8988T (cell line): ENCODE results near the gene LRRC74A.

Experiments used
- DNase-seq: peaks from one replicate; pipeline ENCODE4 v3.0.0; 2011

Gene LRRC74A

DNA sequence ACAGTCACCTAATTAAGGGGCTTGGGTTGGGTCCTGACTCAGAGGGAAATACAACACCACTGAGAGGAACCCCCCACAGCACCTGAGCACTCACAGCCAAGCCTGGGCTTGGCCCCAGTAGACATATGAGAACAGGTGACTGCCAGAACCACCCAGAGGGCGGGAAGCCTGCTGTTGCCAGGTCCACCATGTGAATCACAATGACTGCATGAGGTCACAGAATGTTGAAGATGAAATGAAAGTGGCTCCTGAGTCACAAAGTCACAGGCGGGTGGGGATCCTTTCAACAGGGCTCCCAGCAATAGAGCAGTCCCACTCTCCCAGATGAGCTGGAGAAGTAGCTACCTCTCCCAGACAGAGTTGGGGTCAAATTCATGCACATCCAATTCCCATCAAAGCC, at the start of gene LRRC74A:
TSS of gene LRRC74A (plus strand) at position 287 of the 400 bp plus-strand sequence. CDS start 290 bp downstream, outside the sequence.
- no peak for DNase-seq

DNA sequence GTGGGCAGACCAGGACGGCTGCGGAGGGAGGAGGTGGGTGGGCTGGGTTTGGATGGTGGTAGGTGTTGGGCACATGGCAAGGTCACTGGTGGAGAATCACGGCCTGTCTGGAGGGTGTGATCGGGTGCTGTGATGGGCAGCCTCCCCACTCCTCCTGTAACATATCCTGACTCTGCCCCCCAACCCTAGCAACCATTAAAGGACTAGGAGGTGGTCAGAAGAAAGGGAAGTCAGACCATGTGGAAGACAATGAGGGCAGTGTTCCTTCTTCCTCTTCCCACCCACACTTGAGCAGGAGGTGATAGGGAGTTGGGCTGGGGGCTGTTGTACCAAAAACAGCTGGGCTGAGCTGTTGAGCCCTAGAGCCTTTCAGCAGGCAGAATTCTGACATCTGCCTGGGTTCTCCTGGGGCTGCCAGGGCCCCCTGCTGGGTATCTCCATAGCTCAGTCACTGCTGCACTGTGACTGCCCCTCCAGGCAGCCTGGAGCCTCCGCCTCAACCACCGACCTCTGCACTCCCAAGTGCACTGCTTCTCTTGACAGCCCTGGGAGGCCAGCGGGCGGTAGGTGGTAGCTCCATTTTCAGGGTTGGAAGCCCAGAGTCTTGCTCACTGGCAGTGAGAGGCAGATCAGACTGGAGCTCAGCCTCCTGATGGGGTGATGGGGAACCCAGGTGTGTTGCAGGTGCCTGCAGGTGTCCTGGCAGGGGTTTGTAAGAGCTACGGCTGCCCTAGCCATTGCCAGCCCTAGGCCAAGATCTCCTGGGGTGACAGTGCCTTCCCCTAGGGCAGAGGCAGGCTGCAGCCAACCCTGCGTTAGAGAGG, 49.6 kb upstream of the LRRC74A start:
- DNase-seq, result no peak

DNA sequence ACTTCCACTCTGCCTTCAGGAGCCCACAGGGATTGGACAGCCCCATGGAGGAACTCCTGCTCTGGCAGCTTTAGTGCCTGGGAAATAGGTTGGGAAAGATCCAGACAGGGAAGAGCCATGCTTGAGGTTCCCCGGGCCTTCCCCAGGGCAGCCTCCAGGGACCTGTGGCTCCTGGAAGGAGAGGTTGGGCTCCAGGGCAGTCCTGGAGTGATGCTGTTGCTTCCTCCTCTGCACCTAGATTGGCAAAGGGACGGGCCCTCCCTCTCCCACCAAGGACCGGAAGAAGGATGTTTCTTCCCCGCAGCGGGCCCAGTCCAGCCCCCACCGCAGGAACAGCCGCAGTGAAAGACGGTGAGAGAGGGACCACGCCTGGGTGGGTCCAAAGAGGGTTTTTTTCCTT, 48.5 kb upstream of the LRRC74A start:
- DNase-seq, result no peak

DNA sequence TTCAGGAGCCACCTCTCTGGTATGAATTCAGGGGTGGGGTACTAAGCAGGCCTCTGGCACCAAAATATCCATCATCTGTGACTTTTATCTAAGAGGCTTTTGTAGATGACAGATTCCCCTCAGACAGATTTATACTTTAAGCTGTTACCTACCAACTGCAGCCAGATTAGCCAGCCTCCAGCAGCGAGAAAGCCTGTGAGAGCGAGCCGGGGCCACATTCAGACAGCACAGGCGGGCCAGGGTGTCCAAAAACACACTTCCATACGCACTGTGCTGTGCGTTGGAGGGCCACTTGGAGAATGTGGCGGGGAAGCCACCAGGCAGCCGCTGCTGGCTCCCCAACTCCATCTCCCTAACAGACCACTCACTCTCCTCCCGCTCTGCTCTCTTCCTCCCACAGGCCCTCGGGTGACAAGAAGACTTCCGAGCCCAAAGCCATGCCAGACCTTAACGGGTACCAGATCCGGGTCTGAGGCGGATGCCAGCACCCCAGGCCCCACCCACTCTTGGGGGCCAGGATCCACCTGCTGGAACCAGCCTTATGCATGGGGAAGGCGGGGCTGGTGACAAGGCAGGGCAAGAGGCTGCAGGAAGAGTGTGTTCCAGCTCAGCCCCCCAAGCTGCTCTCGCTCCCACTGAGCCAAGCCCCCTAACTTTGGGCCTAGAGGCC, 47.5 kb upstream of the LRRC74A start:
- no peak for DNase-seq

DNA sequence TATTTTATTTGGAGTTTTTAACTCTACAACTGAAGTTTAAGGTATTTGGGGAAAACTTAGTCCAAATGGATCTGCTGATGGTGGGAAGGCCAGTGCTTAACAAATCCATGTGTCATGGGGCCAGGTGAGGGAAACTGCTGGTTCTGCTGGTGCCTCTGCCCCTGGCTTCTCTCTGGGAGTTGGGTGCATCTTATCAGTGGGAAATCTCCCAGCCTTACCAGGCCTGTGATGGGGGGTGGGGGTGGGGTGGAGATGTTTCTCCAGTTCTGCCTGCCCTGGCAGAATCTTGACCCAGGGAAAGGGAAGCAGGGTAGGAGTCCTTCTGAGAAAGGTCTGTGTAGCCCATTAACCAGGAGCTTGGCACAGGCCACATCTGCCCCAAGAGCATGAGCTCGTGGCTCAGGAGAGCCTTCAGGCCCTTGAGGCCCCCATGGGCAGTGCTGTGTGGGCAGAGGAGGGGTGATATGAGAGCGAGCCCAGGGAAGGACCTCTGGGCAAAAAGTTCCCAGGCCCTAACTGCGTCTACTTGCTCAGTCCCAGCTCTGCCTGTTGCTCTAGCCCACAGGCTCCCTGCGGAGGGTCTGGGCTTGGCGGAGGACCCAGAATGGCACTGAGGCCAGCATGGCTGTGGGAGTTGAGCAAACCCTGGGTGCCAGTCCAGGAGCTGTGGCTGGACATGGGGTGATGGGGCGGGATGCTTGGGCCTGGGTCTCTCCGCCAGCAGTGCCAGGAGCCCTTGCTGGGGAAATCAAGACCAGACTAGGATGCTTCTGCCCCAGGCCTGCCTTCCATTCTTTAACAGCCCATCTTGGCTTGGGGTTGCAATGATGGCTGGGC, 46.8 kb upstream of the LRRC74A start:
- DNase-seq, result no peak

DNA sequence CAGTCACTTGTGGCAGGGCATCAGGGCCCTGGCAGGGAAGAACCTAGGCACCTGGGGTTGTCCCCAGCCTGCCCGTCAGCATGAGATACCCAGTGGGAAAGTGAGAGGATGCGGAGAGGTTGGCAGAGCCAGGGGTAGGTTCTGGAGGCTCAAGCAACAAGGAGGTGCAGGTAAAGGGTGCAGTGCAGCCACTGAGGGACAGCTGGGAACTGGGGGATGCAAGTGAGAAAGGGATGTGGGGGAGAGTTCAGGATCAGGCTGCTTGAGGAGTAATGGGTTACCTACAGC, 46.2 kb upstream of the LRRC74A start:
- no peak for DNase-seq

DNA sequence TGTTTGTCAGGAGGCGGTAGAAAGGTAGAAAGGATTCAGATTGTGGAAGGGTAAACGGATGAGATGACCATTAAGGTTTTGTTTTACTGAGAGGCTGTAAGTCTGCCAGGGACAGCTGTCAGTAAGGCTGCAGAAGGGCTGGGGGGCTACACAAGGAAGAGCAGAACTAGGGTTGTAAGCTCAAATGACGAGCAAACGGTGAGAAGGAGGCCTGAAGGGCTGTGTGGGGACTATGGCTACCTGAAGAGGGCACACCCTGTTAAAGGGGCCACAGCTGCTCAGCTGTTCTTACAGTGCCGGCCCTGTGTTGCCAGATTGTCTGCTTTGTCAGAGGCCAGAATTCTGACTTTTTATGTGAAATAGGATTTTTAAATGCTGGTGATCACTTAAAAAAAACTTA, 45.8 kb upstream of the LRRC74A start:
- DNase-seq, result no peak

DNA sequence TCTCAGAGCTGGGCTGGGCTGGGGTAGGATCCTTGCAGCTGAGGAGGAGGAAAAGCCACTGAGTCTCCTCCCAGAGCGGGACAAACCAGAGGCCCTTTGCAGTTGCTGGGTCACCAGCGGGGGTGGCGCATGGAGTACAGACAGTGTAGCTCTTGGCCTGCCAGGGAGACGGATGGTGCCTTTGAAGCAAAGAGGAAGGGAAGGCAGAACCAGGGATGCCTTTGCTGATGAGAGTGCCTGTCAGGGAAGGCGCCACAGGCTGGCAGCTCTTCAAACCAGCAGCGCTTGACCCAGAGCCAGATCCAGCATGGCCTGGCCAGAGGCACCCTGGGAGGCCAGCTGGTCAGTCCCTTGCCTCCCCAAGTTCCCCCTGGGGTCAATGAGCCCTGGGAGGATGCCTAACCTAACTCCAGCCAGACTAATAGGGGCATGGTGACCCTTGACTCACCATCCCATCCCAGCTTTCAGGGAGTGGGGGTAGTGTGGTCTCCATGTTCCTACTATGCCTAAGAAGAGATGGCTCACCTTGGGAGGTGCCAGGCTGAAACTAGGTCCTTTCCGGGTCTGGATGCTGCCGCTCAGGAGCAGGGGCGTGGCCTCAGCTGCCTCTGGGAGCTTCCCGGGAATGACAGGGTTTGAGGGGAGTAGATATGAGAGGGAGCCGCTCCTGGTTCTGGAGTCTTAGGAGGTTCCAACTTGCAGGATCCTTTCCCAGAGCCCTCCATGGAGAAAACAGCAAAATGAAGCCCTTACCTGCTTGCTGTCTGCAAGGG, 45.1 kb upstream of the LRRC74A start:
- DNase-seq, result no peak

DNA sequence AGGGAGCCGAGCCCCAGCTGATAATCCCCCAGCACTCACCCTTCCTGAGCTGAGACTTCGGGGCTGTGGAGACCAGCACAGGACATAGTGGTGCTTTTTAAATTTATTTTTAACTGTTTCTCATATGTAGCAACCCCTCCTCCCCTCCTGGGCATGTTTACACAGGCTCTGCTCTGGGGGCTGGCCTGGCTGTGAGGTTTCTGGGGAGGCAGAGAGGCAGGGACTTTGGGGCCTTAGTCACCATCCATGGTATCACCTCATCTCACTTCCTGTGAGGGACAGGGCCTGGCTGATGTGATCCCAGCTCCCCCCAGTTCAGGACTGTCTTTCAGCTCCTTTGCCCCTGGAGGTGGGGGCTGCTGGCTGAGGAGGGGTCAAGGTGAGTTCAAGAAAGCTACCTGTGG, 44.6 kb upstream of the LRRC74A start:
- no peak for DNase-seq

DNA sequence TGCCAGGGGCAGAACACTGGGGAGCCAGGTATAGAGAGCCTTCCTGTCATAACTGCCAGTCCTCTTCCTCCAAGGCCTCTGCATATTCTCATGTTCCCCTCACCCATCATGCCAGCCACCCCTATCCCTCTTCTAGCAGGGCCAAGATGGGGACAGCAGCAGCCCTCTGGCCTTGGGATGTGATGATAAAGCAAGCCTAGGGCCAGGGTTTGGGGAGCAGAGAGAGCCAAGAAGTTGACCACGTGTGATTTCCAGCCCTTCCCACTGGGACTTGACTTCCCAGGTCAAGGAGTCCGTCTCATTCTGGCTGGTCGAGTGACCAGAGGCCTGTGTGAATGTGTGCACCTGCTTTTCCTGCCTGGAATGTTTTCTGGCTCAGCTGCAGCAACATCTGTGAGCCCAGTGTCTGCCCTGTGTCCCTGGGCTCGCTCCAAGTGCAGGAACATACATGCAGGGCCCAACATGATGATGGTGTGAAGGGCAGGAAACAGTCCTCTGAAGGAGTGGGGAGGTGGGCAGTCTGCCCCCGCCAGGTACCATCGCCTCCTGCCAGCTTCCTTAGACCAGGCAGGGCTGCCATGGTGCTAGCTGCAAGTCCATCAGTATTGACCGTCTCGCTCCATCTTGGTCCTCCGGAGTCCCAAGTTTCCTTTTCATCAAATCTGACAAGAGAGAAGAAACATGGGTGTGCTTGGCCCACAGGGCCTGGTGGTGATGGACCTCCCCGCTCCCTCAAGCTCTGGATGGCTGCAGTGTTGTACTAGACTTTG, 43.9 kb upstream of the LRRC74A start:
- no peak for DNase-seq

DNA sequence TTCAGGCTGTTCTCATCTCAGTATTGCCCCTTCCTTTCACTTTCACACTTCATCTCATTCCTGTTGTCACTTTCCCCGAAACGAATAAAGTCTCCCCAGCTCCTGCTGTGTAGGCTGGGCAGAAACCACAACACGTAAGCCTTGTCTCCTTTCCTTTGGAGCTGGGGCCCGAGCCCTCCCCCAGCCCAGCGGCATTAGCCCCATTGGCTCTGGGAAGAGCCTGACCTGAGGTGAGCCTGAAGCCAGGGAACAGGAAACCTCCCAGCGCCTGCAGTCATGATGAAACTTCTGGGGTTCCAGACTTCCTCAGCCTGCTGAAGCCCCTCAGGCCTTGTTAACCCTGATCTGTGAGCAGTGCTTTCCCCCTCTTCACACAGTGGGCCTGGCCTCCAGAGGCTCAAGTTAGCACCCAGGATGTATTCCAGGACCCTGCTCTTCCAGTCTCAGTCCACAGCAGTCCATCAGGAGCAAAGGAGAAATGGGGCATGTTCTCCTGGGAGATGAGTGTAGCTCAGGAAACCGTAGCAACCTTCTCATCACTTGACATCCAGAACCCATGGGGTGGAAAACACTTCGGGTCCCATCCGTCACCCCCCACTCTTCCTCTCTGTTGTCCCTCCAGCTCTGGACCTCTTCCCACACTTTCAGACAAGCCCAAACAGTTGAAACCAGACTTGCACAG, 43.2 kb upstream of the LRRC74A start:
- DNase-seq, result no peak

DNA sequence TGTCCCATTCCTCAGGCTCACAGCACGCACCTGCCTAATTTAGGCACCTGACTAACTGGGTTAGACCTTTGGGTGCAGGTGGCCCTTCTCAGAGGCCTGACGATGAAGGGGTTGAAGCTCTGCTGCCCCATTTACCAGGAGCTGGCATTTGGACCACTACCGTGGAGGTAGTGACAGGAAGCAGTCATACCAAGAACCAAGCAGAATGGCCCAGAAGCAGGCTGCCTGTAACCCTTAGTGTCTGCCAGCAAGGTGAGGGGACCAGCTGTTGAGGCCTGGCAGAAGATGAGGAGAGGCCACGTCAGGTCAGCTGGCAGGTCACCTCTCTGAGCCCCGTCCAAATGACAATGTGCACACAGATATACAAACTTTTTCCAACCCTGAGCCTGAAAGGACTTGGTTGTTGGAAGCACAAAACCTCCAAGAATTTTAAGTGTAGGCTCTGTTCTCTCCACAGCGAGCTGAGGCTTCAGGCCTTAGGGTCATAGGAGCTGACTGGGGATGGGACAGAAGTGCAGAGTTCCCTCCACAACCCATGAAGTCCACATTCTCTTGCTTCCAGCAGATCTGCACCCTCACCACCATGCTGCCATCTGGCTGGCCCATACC, 41.8 kb upstream of the LRRC74A start:
- no peak for DNase-seq

DNA sequence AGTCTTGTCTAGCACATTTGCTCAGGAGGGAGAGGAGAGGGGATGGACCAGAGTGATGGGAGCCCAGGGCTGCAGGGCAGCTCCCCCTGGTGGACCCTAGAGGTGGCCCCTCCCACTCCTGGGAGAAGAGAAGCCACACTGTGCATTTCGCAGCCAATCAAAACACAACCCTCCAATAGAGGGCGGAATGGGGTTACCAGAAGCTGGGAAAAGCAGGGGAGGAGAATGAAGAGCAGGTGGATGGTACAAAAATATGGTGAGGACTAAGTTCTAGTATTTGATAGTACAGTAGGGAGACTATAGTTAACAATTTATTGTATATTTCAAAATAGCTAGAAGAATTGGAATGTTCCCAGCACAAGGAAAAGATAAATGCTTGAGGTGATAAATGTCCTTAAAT, 41.3 kb upstream of the LRRC74A start:
- peak; percentile 98 for DNase-seq

DNA sequence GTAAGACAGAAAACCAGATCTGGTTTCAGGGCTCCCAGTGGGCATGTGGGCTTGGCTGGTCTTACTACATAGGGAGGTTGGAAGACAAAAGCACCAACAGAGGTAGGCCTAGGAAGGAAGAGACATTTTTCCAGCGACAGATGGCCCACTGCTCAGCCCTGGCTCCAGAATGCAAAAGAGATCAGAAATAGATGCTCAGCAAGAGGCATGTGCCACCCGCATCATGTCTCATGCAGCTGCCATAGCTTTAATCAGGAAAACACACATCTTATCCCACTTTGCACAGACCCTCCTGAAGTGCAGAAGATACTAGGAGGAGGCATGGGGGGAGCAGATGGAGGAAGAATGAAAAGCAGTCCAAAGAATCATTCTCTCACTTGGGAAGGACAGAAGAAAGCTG, 39.6 kb upstream of the LRRC74A start:
- no peak for DNase-seq

DNA sequence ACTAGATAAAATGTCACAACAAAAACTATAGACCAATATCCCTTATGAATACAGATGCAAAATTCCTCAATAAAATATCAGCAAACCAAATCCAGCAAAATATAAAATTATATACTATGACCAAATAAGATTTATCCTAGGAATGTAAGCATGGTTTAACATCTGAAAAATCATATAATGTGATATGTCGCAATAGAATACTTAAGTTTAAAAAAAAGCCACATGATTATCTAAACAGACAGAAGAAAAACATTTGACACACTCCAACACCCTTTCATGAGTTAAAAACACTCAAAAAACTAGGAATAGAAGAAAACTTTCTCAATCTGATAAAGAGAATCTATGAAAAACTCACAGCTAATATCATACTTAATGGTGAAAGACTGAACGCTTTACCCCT, 33.8 kb upstream of the LRRC74A start:
- DNase-seq, result no peak

DNA sequence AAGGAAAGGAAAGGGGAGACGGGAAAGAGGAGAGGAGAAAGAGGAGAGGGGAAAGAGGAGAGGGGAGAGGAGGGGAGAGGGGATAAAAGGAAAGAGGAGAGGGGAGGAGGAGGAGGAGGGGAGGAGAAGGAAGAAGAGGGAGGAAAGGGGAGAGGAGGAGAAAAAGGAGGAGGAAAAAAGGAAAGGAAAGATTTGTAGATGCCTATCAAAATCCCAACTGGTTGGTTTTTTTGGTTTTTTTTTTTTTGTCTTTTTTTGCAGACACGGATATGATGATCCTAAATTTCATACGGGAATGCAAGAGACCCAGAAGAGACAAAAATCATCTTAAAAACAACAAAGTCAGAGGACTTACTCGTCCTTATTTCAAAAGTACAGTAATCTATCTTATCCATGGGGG, 32.9 kb upstream of the LRRC74A start:
- DNase-seq, result no peak

DNA sequence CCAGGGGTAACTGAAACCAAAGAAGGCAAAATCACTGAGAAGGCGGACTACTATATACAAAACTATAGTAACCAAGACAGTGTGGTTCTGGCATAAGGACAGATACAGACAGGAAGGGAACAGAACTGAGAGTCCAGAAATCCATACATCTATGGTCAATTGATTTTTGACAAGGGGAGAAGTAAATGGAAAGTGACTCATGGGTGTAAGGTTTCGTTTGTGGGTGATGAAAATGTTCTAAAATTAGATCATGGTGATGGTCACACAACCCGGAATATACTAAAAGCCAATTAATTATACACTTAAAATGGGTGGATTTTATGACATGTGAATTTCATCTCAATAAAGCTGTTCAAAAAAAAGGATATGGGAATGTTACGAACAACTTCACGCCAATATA, 32.3 kb upstream of the LRRC74A start:
- no peak for DNase-seq

DNA sequence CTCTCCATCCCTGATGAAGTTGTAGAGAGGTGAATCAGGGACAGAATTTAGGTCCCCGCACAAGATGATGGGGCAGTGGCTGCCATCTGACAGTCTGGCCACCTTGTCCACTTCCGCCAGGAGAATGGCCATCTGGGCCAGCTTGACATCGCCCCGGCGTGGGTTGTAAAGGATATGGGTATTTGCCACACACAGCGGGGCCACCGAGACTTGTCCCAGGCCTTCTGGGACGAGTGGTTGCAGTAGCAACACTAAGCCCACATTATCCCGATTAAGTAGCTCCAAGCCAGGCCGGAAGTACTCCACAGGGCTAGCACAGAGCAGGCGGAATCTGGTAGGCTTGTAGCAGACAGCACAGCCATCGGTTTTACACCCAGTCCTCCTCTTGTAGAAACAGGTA, 19.8 kb upstream of the LRRC74A start:
- DNase-seq, result no peak

DNA sequence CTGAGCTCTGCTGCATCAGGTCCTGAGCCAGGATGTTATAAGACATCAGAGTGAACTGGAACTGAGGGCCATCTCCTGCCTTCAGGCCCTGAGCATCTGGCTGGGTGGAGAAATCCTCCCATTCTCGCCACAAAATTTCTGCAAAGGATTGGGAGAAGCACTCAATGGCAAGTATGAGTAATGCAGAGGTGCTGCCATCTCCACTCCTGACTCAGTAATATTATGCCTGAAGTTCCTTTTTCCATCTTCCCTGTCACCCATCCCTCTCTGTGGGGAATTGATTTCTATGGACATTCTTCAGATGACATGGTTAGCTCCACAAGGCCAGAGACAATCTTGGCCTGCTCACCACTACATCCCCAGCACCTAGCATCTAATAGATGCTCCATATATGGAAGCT, 18.2 kb upstream of the LRRC74A start:
- no peak for DNase-seq

DNA sequence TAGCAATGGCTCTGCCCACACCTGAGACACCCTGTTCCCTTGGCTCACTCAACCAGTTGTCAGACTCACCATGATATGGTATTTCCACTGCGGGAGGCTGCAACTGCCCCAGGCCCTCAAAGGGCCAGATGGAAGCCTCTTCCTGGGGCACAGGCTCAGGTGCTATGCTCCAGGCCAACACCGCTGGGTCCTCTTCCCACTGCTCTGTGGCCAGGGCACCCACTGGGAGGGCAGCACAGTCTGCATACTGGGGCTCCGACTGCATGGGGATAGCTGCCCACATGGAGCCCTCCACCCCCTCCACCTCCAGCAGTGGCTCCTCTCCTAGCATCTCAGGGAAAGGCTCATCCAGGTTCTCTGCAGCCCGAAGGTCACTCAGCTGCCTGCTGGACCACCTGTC, 17.2 kb upstream of the LRRC74A start:
- no peak for DNase-seq

DNA sequence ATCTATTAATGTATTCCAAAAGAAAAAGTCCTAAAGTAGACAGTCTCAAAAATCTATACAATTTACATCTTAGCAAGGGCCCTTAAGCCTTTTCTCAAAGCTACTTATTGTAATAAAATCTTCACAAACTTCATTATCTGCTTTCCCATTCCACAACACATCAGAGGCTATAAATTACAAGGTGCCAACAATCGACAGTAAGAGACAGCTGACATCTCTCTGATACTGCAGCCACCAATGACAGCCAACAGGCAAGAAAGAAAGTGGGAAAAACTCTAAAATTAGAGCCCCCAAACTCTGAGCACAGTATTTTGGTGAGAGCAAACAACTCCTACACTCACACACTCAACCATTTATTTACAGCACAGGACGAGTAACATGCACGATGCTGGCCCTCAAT, 15.7 kb upstream of the LRRC74A start:
- no peak for DNase-seq
